Measurements from ENCODE around the gene FBXL19.

- TF ChIP-seq, protein P1, sequence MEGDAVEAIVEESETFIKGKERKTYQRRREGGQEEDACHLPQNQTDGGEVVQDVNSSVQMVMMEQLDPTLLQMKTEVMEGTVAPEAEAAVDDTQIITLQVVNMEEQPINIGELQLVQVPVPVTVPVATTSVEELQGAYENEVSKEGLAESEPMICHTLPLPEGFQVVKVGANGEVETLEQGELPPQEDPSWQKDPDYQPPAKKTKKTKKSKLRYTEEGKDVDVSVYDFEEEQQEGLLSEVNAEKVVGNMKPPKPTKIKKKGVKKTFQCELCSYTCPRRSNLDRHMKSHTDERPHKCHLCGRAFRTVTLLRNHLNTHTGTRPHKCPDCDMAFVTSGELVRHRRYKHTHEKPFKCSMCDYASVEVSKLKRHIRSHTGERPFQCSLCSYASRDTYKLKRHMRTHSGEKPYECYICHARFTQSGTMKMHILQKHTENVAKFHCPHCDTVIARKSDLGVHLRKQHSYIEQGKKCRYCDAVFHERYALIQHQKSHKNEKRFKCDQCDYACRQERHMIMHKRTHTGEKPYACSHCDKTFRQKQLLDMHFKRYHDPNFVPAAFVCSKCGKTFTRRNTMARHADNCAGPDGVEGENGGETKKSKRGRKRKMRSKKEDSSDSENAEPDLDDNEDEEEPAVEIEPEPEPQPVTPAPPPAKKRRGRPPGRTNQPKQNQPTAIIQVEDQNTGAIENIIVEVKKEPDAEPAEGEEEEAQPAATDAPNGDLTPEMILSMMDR (conservative IDR thresholded peaks at IDR 0.05 in 1 of 2, IDR thresholded peaks at IDR 0.05 in 1 of 2; ENCODE audit: low read depth in 1 of 2, low read length in 2 of 2) = no peak
- TF ChIP-seq EZH2 (IDR thresholded peaks at IDR 0.05; ENCODE audit: low read length, missing control alignments) = no peak
Observed at GRCh38 chr16:30992931-30993816, 69.8 kb downstream of the FBXL19 start.

Data from fibroblast of lung (primary cell).